Activated naive CD8-positive, alpha-beta T cell (primary cell): Measurements from ENCODE around the gene PEX14.
A peak's percentile ranks its signal among the peaks of the same experiment; 100 is the strongest.
"Not testable (repeated sequence)": the region's sequence is repeated elsewhere in the genome, so short reads cannot be mapped to it uniquely, and the experiment has no call there.

ENCODE experiments used
- H3K27ac Mint-ChIP-seq: one replicate; pipeline ENCODE4 v1.8.0; 2021; ENCODE audit warnings: mixed read lengths
- H3K27me3 Mint-ChIP-seq: one replicate; pipeline ENCODE4 v1.8.0; 2021; ENCODE audit warnings: mixed read lengths
- H3K36me3 Mint-ChIP-seq: one replicate; pipeline ENCODE4 v1.8.0; 2021; ENCODE audit warnings: mixed read lengths
- H3K4me1 Mint-ChIP-seq: one replicate; pipeline ENCODE4 v1.8.0; 2021; ENCODE audit warnings: low read depth, mixed read lengths
- H3K4me3 Mint-ChIP-seq: one replicate; pipeline ENCODE4 v1.8.0; 2021; ENCODE audit warnings: mild to moderate bottlenecking, mixed read lengths
- H3K9me3 Mint-ChIP-seq: one replicate; pipeline ENCODE4 v1.8.0; 2021; ENCODE audit warnings: low read depth, mixed read lengths

PEX14 gene

GRCh38 chr1:10474613-10475507, at the start of gene PEX14:
TSS of gene PEX14 (plus strand) at chr1:10474950. CDS start at chr1:10474967, 17 bp downstream.
- Mint-ChIP-seq H3K4me1 (peaks cover 47% of the 10 kb centered on the region), H3K36me3 (no peaks in the 10 kb centered on the region), H3K27ac (peak within 1 kb of the TSS; percentile 84), H3K27me3 (no peaks in the 10 kb centered on the region), H3K4me3 (peak within 1 kb of the TSS; percentile 94), H3K9me3 (no peaks in the 10 kb centered on the region)

- H3K27me3 Mint-ChIP-seq, H3K27ac Mint-ChIP-seq, H3K4me3 Mint-ChIP-seq, H3K36me3 Mint-ChIP-seq, H3K9me3 Mint-ChIP-seq: not testable (repeated sequence)
- H3K4me1 Mint-ChIP-seq: peaks cover 10% of the 10 kb centered on the region
These were observed 48.8 kb upstream of the PEX14 start for GRCh38 chr1:10425826-10426534.

DNA sequence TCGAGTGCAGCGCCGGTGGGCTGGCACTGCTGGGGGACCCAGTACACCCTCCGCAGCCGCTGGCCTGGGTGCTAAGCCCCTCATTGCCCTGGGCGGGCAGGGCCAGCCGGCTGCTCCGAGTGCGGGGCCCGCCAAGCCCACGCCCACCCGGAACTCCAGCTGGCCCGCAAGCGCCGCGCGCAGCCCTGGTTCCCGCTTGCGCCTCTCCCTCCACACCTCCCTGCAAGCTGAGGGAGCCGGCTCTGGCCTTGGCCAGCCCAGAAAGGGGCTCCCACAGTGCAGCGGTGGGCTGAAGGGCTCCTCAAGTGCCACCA, 48.3 kb upstream of the PEX14 start:
- not testable (repeated sequence) for H3K4me3 Mint-ChIP-seq, H3K27ac Mint-ChIP-seq, H3K36me3 Mint-ChIP-seq, H3K27me3 Mint-ChIP-seq, H3K9me3 Mint-ChIP-seq
- peaks cover 15% of the 10 kb centered on the region for H3K4me1 Mint-ChIP-seq

DNA sequence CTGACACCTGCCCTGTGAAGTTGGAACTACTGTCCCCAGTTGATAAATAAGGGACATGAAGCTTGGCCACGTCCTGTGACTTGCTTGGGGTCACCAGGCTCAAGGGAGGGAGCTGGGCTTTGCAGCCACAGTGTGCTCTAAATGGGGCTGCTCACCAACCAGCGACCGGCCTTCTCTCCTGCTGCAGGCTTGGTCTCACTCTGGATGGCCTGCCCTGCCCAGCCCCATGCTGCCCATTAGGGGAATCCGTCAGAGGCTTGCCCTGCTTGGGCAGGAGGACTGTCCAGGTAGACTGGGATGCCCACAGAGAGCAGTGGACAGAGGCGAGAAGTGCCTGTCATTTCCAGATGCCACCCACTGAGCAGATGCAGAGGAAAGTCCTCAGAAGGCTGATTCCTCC, 45.8 kb upstream of the PEX14 start:
- no peak overlapping the region for H3K27ac Mint-ChIP-seq
- H3K36me3 Mint-ChIP-seq: no peaks in the 10 kb centered on the region
- peaks cover 22% of the 10 kb centered on the region for H3K4me1 Mint-ChIP-seq
- no peak overlapping the region for H3K4me3 Mint-ChIP-seq
- no peaks in the 10 kb centered on the region for H3K9me3 Mint-ChIP-seq
- no peaks in the 10 kb centered on the region for H3K27me3 Mint-ChIP-seq

DNA sequence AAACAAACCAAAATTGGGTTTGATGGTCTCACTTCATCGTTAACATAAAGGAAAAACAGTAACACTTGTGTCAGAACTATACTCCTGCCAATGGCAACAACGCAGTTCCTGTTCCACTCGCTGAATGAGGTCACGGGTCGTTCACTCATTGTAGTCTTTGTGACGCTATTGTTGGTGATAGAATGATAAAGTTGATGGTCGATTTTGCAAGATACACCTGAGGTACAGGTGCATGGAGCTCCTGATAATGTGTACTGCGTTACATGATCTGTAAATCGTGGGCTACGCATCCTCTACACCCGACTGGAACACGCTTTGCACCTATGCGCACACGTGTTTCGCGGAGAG, 44.9 kb upstream of the PEX14 start:
- Mint-ChIP-seq H3K36me3 (no peaks in the 10 kb centered on the region), H3K27me3 (no peaks in the 10 kb centered on the region), H3K27ac (peak overlapping the region; percentile 94), H3K4me1 (peaks cover 22% of the 10 kb centered on the region), H3K4me3 (peak overlapping the region; percentile 94), H3K9me3 (no peaks in the 10 kb centered on the region)

DNA sequence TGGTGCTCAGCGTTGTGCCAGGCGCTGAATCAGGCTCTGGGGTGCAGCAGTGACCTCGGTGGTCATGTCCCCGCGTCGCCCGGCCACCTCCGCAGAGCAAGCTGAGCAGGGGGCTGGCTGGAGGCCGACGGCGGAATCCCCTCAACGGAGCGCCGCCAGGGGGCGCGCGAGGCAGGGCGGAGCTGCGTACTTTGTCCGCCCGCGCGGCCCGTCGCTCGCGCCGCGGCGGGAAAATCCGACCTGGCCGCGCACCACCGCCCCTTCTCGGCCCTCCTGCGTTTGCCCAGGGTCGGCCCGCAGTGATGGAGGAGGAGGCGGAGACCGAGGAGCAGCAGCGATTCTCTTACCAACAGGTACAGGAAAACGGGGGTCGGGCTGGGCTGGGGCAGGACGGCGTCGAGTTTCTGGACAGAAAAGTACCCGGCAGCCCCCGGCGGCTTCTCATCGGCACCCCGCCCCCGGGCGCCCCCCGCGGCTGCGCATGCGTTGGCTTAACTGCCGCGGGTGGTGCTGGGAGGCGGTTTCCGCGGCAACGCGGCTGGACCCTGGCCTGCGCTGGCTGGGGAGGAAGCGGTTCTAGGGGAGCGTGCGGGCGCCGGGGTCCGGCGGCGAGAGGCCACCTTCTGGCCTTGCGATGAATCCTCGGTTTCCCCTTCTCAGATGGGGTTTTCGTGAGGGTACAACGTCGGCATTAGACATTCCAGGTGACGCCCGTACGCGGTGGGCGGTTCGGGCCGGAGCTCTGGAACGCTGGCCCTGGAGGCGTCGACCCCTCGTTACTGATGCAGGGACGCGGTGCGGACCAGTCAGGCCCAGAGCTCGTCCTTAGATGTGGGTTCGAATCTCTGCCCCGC, 44.3 kb upstream of the PEX14 start, which contains the start of gene CENPS:
Gene CENPS, plus strand, starts transcription at position 218 of the 854 bp plus-strand sequence. Its CDS starts 85 bp downstream, at position 303.
- Mint-ChIP-seq H3K27me3 (no peaks in the 10 kb centered on the region), H3K27ac (peak within 1 kb of the TSS; percentile 94), H3K9me3 (no peaks in the 10 kb centered on the region), H3K4me1 (peaks cover 22% of the 10 kb centered on the region), H3K36me3 (no peaks in the 10 kb centered on the region), H3K4me3 (peak within 1 kb of the TSS; percentile 94)

GRCh38 chr1:10431070-10431730, 43.5 kb upstream of the PEX14 start:
- Mint-ChIP-seq H3K27me3 (no peaks in the 10 kb centered on the region), H3K4me3 (peak overlapping the region; percentile 94), H3K4me1 (peaks cover 22% of the 10 kb centered on the region), H3K27ac (peak overlapping the region; percentile 94), H3K36me3 (no peaks in the 10 kb centered on the region), H3K9me3 (no peaks in the 10 kb centered on the region)

DNA sequence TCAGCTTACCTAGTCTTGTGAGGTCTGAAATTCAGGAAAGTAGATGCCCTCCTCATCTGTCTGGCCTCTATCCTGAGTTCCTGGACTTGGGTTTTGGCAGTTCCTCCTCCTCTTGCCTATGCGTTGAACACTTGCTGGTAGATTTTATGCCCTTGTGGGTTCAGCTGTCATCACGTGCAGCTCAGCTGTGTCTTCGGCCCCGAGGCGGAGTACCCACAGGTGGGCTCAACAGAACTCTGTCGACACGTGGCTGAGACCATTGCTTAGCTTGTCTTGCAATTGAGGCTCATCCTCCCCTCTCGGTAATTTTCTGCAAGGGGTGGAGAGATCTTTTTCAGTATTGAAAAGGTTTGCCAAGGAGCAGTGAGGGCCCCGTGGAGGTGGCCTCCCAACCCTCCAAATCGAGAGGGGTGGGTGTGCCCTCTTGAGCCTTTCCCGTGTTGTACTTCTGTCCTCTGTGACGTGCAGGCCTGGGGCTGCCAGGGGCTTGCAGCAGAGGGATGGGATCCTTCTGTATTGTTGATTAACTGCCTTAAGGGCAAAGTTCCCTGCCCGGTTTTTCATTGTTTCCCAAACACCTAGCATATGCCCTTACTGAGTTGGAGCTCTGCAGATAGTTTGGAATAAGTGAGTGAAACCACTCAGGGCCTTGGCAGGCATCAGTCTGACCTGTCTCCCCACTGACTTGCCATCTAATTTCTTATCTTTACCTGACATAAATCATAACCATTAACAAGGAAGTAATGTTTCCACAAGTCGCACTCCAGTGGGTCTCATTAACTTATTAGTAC, 41.6 kb upstream of the PEX14 start:
- H3K36me3 Mint-ChIP-seq: no peaks in the 10 kb centered on the region
- no peaks in the 10 kb centered on the region for H3K9me3 Mint-ChIP-seq
- no peak overlapping the region for H3K4me3 Mint-ChIP-seq
- H3K27ac Mint-ChIP-seq: no peak overlapping the region
- H3K4me1 Mint-ChIP-seq: peaks cover 20% of the 10 kb centered on the region
- no peaks in the 10 kb centered on the region for H3K27me3 Mint-ChIP-seq

- Mint-ChIP-seq H3K27me3 (no peaks in the 10 kb centered on the region), H3K4me3 (no peak overlapping the region), H3K9me3 (no peaks in the 10 kb centered on the region), H3K27ac (no peak overlapping the region), H3K4me1 (peaks cover 20% of the 10 kb centered on the region), H3K36me3 (no peaks in the 10 kb centered on the region)
These were observed 41.0 kb upstream of the PEX14 start for GRCh38 chr1:10433790-10434189.

GRCh38 chr1:10434590-10434989, 40.2 kb upstream of the PEX14 start:
- Mint-ChIP-seq H3K4me3 (no peak overlapping the region), H3K9me3 (no peaks in the 10 kb centered on the region), H3K4me1 (peaks cover 19% of the 10 kb centered on the region), H3K27ac (no peak overlapping the region), H3K27me3 (no peaks in the 10 kb centered on the region), H3K36me3 (no peaks in the 10 kb centered on the region)

DNA sequence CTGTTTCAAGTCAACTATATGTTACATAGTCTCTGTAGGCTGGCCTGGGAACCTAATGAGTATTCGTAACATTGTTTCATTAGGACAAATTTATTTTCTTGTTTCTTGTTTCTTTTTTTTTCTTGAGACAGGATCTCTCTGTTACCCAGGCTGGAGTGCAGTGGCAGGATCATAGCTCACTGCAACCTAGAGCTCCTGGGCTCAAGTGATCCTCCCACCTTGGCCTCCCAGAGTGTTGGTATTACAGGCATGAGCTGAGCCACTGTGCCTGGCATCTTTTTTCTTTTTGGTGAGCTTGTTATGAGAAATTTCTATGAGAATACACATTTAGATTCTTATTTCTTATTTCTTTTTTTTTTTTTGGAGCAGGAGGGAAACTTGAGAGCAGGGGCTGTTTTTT, 37.7 kb upstream of the PEX14 start:
- H3K27me3 Mint-ChIP-seq: no peaks in the 10 kb centered on the region
- H3K4me1 Mint-ChIP-seq: peaks cover 5% of the 10 kb centered on the region
- no peaks in the 10 kb centered on the region for H3K36me3 Mint-ChIP-seq
- no peaks in the 10 kb centered on the region for H3K9me3 Mint-ChIP-seq
- H3K27ac Mint-ChIP-seq: no peak overlapping the region
- no peak overlapping the region for H3K4me3 Mint-ChIP-seq

DNA sequence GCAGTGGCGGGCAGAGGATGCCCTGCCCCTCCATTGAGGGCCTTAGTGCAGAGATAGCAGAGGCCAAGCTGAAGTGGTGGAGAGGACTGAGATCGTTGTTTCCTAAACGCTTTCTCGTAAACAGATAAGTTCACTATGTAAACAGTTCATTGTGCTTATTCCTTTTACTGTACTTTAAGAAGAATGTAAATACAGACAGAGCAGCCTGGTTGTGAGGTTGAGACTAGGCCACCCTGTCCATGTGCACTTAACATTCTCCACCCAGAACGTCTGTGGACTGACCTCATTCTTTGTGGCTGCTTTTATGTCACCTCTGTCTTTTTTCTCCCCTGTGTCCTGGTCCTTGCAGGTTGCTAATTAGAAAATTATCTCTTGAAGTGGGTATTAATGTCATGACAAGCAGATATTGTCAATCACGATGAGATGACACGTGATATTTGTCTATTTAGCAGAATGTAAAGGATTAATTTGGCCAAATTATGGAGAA, 36.0 kb upstream of the PEX14 start:
- Mint-ChIP-seq H3K27ac (no peak overlapping the region), H3K27me3 (no peaks in the 10 kb centered on the region), H3K36me3 (no peaks in the 10 kb centered on the region), H3K4me1 (no peaks in the 10 kb centered on the region), H3K4me3 (no peak overlapping the region), H3K9me3 (no peaks in the 10 kb centered on the region)

GRCh38 chr1:10440305-10440704, 34.4 kb upstream of the PEX14 start:
- Mint-ChIP-seq H3K4me1 (no peaks in the 10 kb centered on the region), H3K36me3 (no peaks in the 10 kb centered on the region)

DNA sequence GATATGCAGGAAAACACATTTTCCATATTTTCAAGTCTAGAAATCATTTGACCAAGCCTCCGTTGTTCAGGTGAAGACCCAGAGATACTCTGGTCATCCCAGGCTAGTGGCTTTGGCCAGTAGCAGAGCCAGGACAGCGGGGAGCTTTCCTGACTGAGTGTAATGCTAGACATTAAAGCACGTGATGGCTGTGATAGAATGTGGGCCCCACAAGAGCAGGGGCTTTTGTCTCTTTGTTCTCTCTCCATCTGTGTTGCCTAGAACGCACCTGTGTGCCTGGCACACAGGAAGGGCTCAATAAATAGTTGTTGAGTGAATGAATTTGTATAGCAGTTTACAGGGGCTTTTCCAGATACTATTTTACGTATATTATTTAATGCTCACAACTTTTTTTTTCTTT, 34.0 kb upstream of the PEX14 start:
- no peak overlapping the region for H3K4me3 Mint-ChIP-seq
- no peaks in the 10 kb centered on the region for H3K4me1 Mint-ChIP-seq
- no peaks in the 10 kb centered on the region for H3K9me3 Mint-ChIP-seq
- H3K27ac Mint-ChIP-seq: no peak overlapping the region
- no peaks in the 10 kb centered on the region for H3K27me3 Mint-ChIP-seq
- no peaks in the 10 kb centered on the region for H3K36me3 Mint-ChIP-seq

More at GRCh38 chr1:10440305-10440704, 34.4 kb upstream of the PEX14 start:
- H3K27ac Mint-ChIP-seq: no peak overlapping the region
- H3K27me3 Mint-ChIP-seq: no peaks in the 10 kb centered on the region
- no peaks in the 10 kb centered on the region for H3K9me3 Mint-ChIP-seq
- no peak overlapping the region for H3K4me3 Mint-ChIP-seq
